Mucosa of descending colon (tissue), 3 donors: ENCODE results near the gene KAZN. TPM values are rescaled to one million over a fixed set of nuclear protein-coding genes. Genes with fewer than 3 reads are reported as not detected.
A peak's percentile ranks its signal among the peaks of the same experiment; 100 is the strongest.

Experiments used
- ATAC-seq: fragments of 200-7000 bp; cut with Tn5 transposase; one replicate; pipeline ENCODE4 v1.9.1; 2020; ENCODE audit warnings: mild to moderate bottlenecking, moderate library complexity
- DNase-seq, 3 donors: peaks; one replicate each; pipeline ENCODE4 v3.0.0-alpha.2; 2020
- H3K36me3 ChIP-seq: fragments of 200-600 bp; one replicate; pipeline ENCODE4 v1.8.0; 2021; ENCODE audit warnings: low read depth, mild to moderate bottlenecking
- H3K4me1 ChIP-seq: fragments of 200-600 bp; one replicate; pipeline ENCODE4 v1.8.0; 2021; ENCODE audit warnings: low read depth, mild to moderate bottlenecking
- H3K4me3 ChIP-seq: fragments of 200-600 bp; one replicate; pipeline ENCODE4 v1.8.0; 2021; ENCODE audit warnings: mild to moderate bottlenecking
- H3K9me3 ChIP-seq: fragments of 200-600 bp; one replicate; pipeline ENCODE4 v1.8.0; 2021; ENCODE audit warnings: mild to moderate bottlenecking
- intact Hi-C, 2 donors: fragments of 100-400 bp; cut with DNase I in 1 of 2; cut with micrococcal nuclease in 1 of 2; formaldehyde crosslinking; loops; one replicate each; pipeline versions ENCODE4 v1.11.0 to v1.11.1; 2022; cut with DNase I, micrococcal nuclease
- total RNA-seq, 3 donors: library from RNA; stranded (reverse); fragmentation: NEBNext Ultra II Directional in 2 of 3; extraction: Animal tissue kit (Norgen Biotek cat#: 25700) in 2 of 3; gene quantifications; one replicate each; pipeline versions ENCODE4 v1.2.1 to v1.2.4, GENCODE V29; 2021 to 2023
- TF ChIP-seq, protein P1 (sequence below): fragments of 200-600 bp; IDR thresholded peaks from one replicate; pipeline ENCODE4 v1.8.0; 2022; ENCODE audit warnings: antibody characterized with exemption, mild to moderate bottlenecking
- donor health status: DM: no; HTN: no; CAD: no; lungs with moderate emphysema.
- donor health status: DM: no; HTN: no; CAD: no.
- donor health status: DM: no; HTN: yes; CAD: no.

KAZN gene
- total RNA-seq, 3 donors from 2014 or later, result 9.7 to 21.9 (median 15.8) TPM

DNA sequence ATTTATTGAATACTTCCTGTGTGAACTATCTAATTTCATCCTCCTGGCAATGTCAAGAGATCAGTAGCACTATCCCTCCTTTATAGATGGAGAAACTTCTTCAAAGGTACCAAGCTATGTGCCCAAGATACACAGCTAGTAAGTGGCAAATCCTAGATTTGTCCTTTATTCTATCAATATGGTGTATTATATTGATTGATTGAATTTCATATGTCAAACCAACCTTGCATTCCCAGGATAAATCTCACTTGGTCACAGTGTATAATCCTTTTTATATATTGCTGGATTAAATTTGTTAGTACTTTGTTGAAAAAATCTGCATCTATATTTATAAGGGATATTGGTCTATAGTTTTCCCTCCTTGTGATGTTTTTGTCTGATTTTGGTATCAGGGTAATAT lies 506.3 kb downstream of the KAZN start:
- intact Hi-C loops, result no loop called here
- Histone ChIP-seq H3K4me3 (no peak overlapping the region), H3K4me1 (no peaks in the 10 kb centered on the region), H3K9me3 (no peaks in the 10 kb centered on the region), H3K36me3 (no peaks in the 10 kb centered on the region)
- DNase-seq (no peak), ATAC-seq (no peak)
- TF ChIP-seq, protein P1, sequence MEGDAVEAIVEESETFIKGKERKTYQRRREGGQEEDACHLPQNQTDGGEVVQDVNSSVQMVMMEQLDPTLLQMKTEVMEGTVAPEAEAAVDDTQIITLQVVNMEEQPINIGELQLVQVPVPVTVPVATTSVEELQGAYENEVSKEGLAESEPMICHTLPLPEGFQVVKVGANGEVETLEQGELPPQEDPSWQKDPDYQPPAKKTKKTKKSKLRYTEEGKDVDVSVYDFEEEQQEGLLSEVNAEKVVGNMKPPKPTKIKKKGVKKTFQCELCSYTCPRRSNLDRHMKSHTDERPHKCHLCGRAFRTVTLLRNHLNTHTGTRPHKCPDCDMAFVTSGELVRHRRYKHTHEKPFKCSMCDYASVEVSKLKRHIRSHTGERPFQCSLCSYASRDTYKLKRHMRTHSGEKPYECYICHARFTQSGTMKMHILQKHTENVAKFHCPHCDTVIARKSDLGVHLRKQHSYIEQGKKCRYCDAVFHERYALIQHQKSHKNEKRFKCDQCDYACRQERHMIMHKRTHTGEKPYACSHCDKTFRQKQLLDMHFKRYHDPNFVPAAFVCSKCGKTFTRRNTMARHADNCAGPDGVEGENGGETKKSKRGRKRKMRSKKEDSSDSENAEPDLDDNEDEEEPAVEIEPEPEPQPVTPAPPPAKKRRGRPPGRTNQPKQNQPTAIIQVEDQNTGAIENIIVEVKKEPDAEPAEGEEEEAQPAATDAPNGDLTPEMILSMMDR, result no peak

DNA sequence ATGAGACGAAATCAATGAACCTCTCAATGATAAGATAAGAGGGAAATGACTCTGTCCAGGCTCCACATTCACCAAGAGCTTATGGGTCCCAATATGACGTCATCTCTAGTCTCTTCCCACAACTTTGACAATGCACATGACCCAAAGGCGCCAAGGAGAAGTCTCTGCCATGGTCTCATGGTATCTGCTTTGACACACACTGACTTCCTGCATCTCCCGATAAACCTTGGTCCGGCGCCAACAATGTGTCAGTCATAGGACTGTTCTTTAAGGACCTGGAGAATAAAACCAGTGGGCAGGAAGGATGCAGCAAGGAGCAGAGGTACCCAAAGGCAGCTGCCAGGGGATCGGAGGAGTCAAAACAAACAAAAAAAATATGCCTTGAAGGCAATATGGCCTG lies 508.1 kb downstream of the KAZN start:
- DNase-seq, result peak in 2 of 3 donors; percentile 43 to 50
- ATAC-seq, result peak; percentile 28
- TF ChIP-seq, protein P1, result no peak
- H3K4me1 ChIP-seq, result no peaks in the 10 kb centered on the region
- intact Hi-C loops, result no loop called here
- H3K9me3 ChIP-seq, result no peaks in the 10 kb centered on the region
- no peak overlapping the region for H3K4me3 ChIP-seq
- no peaks in the 10 kb centered on the region for H3K36me3 ChIP-seq

DNA sequence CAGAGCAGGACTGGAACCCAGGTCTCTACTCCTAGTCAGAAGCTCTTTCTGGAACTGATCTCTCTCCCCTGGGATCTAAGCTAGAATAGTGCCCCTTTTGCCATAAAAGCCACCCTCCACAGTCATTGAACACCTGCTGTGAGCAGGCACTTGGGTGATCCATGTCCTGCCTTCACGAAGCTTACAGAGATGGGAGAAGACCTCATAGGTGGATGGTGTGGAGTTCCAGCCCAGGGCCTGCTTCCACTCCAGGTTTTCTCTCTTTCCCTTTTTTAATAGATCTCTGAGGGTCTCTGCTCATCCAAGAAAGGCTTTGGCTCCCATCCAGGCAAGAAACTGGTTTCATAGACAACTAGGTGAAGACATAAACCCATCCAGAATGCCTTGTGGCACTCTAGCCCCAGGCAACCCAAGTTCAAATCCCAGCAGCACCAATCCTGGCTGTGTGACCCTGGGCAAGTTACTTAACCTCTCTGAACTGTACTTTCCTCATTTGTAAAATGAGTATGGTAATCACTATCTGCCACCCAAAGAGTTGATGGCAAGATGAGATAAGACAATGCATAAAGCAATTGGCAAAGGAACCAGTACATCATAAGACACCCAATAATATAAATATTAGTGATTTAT lies 508.7 kb downstream of the KAZN start:
- Histone ChIP-seq H3K9me3 (no peaks in the 10 kb centered on the region), H3K36me3 (no peaks in the 10 kb centered on the region), H3K4me3 (no peak overlapping the region), H3K4me1 (no peaks in the 10 kb centered on the region)
- TF ChIP-seq, protein P1, result no peak
- no peak for DNase-seq
- ATAC-seq, result no peak
- intact Hi-C loops, result no loop called here

DNA sequence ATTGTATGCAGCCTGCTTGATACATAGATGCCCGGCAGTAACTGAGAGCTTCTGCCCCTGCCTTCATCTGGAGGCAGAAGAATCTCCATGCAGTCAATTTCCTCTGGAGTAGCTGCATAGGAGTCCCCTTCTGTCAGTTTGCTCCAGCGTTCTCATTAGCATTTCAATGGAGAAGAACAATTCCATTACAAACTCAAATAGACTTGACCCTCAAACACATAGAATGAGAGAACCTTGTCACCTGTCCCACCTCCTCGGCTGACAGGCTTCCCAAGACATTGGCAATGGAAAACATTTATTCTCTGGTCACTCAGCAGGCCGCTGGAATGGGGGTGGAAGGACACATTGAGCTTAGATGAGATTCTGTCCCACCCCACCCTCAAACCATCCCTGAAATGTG lies 509.4 kb downstream of the KAZN start:
- TF ChIP-seq, protein P1, result no peak
- no peak overlapping the region for H3K4me3 ChIP-seq

DNA sequence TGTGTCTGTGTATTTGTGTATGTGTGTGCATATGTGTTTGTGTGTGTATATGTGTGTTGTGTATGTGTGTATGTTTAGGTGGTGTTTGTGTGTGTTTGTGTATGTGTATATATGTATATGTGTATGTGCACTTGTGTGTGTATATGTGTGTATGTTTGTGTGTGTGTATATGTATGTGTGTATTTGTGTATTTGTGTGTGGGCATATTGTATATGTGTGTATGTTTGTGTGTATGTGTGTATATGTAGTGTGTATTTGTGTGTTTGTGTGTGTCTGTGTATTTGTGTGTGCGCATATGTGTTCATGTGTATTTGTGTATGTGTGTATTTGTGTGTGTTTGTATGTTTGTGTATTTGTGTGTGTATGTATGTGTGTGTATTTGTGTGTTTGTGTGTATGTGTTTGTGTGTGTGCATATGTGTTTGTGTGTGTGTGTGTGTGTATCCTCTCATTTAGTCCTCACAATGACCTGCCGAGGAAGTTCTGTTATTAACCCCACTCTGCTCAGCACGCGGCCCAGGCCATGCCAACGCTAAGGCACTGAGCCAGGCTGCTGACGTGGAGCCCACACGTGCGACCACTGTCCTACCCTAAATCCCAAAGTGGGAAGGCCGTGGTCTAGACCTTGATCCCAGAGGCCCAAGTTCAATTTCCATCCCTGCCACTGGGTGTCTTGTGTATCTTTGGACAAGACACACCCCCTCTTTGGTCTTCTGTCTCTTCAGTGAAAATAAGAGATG lies 511.8 kb downstream of the KAZN start:
- Histone ChIP-seq H3K4me3 (no peak overlapping the region), H3K4me1 (no peaks in the 10 kb centered on the region), H3K9me3 (no peaks in the 10 kb centered on the region), H3K36me3 (no peaks in the 10 kb centered on the region)
- DNase-seq (no peak), ATAC-seq (no peak)
- intact Hi-C loops, result no loop called here
- TF ChIP-seq, protein P1, result no peak

More for the DNA sequence above, 509.4 kb downstream of the KAZN start:
- no peak for ATAC-seq
- DNase-seq, result no peak
- no peaks in the 10 kb centered on the region for H3K36me3 ChIP-seq
- no peaks in the 10 kb centered on the region for H3K4me1 ChIP-seq
- intact Hi-C loops, result no loop called here
- H3K9me3 ChIP-seq, result no peaks in the 10 kb centered on the region
